ENCODE measurements around the gene THSD7A.

Gene THSD7A

DNA sequence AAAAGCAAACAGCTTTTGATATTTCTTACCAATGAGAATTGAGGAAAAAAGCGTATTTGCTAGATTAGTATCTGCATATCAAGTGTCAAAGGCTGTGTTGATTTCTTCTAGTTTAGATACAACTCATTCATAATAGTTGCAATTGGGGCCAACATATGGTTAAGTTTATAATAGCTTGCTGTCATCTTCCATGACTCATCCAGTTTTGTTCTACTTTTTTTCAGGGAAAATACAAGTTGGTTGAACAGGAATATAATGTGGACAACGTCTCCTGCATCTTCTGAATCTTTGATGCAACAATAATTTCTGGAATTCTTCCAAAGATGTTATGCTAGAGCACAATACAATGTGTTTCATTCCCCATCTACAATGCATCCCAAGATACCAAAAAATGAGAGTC, 182.0 kb downstream of the THSD7A start:
- Mint-ChIP-seq H3K9me3 (no peaks in the 10 kb centered on the region), H3K27me3 (ENCODE audit: low read depth) (no peaks in the 10 kb centered on the region), H3K27ac (no peak overlapping the region), H3K36me3 (ENCODE audit: low read depth) (no peaks in the 10 kb centered on the region), H3K4me1 (peaks cover 18% of the 10 kb centered on the region), H3K4me3 (no peak overlapping the region)
- TF ChIP-seq, protein P1, sequence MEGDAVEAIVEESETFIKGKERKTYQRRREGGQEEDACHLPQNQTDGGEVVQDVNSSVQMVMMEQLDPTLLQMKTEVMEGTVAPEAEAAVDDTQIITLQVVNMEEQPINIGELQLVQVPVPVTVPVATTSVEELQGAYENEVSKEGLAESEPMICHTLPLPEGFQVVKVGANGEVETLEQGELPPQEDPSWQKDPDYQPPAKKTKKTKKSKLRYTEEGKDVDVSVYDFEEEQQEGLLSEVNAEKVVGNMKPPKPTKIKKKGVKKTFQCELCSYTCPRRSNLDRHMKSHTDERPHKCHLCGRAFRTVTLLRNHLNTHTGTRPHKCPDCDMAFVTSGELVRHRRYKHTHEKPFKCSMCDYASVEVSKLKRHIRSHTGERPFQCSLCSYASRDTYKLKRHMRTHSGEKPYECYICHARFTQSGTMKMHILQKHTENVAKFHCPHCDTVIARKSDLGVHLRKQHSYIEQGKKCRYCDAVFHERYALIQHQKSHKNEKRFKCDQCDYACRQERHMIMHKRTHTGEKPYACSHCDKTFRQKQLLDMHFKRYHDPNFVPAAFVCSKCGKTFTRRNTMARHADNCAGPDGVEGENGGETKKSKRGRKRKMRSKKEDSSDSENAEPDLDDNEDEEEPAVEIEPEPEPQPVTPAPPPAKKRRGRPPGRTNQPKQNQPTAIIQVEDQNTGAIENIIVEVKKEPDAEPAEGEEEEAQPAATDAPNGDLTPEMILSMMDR (IDR thresholded peaks at IDR 0.05; ENCODE audit: unreplicated experiment in 3 of 3): no peak

DNA sequence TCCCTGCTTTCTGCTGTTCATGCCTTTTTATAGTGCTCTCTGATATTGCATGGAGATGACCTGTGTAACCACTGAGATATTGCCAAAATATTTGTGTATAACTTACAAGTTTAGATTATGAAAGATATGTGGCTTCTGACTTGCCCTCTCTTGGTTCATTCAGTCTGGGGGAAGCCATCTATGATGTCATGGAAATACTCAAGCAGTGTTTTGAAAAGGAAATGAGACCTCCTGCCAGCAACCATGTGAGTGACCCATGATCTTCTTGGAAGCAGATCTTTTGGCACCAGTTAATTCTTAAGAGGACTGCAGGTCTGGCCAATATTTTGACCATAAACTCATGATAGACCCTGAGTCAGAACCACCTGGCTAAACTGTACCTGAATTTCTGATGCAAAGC, 183.0 kb downstream of the THSD7A start:
- Mint-ChIP-seq H3K4me1 (peaks cover 18% of the 10 kb centered on the region), H3K4me3 (no peak overlapping the region), H3K27me3 (ENCODE audit: low read depth) (no peaks in the 10 kb centered on the region), H3K9me3 (no peaks in the 10 kb centered on the region), H3K36me3 (ENCODE audit: low read depth) (no peaks in the 10 kb centered on the region), H3K27ac (no peak overlapping the region)
- TF ChIP-seq, protein P1 (IDR thresholded peaks at IDR 0.05; ENCODE audit: unreplicated experiment in 3 of 3): no peak

DNA sequence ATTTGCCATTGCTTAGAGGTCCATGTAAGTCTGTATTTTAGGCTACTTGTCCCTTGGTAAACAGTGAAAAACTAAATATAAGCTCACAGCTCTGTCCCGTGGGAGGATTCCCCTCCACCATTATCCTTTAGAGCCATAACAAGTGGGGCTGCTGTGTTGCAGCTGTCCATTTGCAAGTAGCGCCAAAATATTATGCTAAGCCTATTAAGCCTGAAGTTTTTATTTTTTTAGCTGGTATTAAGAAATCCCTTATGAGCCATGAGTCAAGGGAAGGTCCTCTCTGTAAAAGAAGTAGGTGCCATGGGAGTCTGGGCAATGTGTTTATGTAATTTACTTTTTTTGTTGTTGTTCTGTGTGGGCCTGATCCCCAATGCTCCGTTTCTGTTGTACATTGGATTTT, 183.9 kb downstream of the THSD7A start:
- no peaks in the 10 kb centered on the region for H3K9me3 Mint-ChIP-seq
- no peak overlapping the region for H3K27ac Mint-ChIP-seq
- no peak overlapping the region for H3K4me3 Mint-ChIP-seq
- H3K36me3 Mint-ChIP-seq (ENCODE audit: low read depth): no peaks in the 10 kb centered on the region
- H3K4me1 Mint-ChIP-seq: peaks cover 18% of the 10 kb centered on the region
- H3K27me3 Mint-ChIP-seq (ENCODE audit: low read depth): no peaks in the 10 kb centered on the region
- TF ChIP-seq, protein P1 (IDR thresholded peaks at IDR 0.05; ENCODE audit: unreplicated experiment in 3 of 3): no peak

DNA sequence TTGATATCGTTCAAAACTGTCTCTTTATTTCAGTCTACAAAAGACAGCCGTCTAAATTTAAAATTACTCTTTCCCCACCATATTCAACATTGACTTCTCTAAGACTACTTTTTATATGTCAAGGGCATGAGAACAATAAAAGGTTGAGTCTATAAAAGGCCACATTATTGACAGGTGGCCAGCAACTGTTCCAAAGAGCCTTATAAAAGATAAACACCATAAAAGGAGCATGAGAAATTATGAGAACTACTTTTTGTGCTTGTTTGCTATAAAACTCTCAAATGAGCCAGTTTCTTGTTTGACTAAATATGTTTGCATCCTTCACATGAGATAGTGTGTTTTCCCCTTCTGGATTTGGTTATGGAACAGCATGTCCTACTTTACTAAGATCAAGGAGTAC, 189.2 kb downstream of the THSD7A start:
- TF ChIP-seq, protein P1 (IDR thresholded peaks at IDR 0.05; ENCODE audit: unreplicated experiment in 3 of 3): no peak
- Mint-ChIP-seq H3K4me1 (peaks cover 3% of the 10 kb centered on the region), H3K4me3 (no peak overlapping the region), H3K27ac (no peak overlapping the region), H3K36me3 (ENCODE audit: low read depth) (no peaks in the 10 kb centered on the region), H3K27me3 (ENCODE audit: low read depth) (no peaks in the 10 kb centered on the region), H3K9me3 (no peaks in the 10 kb centered on the region)

- Mint-ChIP-seq H3K27me3 (ENCODE audit: low read depth) (no peaks in the 10 kb centered on the region), H3K4me3 (no peak overlapping the region), H3K36me3 (ENCODE audit: low read depth) (no peaks in the 10 kb centered on the region), H3K9me3 (no peaks in the 10 kb centered on the region), H3K4me1 (peaks cover 4% of the 10 kb centered on the region), H3K27ac (no peak overlapping the region)
- TF ChIP-seq, protein P1 (IDR thresholded peaks at IDR 0.05; ENCODE audit: unreplicated experiment in 3 of 3): no peak
Observed at GRCh38 chr7:11642276-11642675, 189.7 kb downstream of the THSD7A start.

- TF ChIP-seq, protein P1 (IDR thresholded peaks at IDR 0.05; ENCODE audit: unreplicated experiment in 3 of 3): no peak
- Mint-ChIP-seq H3K27ac (no peak overlapping the region), H3K4me3 (no peak overlapping the region), H3K36me3 (ENCODE audit: low read depth) (peaks cover 16% of the 10 kb centered on the region), H3K27me3 (ENCODE audit: low read depth) (peaks cover 4% of the 10 kb centered on the region), H3K4me1 (peaks cover 7% of the 10 kb centered on the region), H3K9me3 (no peaks in the 10 kb centered on the region)
Observed at GRCh38 chr7:11638011-11638774, 193.8 kb downstream of the THSD7A start.
